ENCODE results near the gene CIAO2B. TPM values are rescaled to one million over a fixed set of nuclear protein-coding genes. Genes with fewer than 3 reads are reported as not detected.

The CIAO2B gene
- total RNA-seq, 2 experiments from 2014 or later, result 195 to 204 TPM

- no peak overlapping the region for H3K27ac Mint-ChIP-seq
- CTCF ChIA-PET, result no interaction called here
Observed at GRCh38 chr16:66917741-66918140, 16.5 kb downstream of the CIAO2B start.

GRCh38 chr16:66916518-66916917, 17.7 kb downstream of the CIAO2B start:
- no peaks in the 10 kb centered on the region for H3K4me1 Mint-ChIP-seq (ENCODE audit: low read depth)
- ChIA-PET CTCF (interaction anchor here (0.6 to 1.3 kb wide), 2 partner anchors 12 to 86 kb away, joined by 3 read pairs; partner anchors contain the start of gene NAE1), POLR2A (no interaction called here)
- H3K27me3 Mint-ChIP-seq, result peaks cover 8% of the 10 kb centered on the region
- H3K9me3 Mint-ChIP-seq, result no peaks in the 10 kb centered on the region
- no peak overlapping the region for H3K27ac Mint-ChIP-seq
- intact Hi-C loops (cut with micrococcal nuclease), result no loop called here
- H3K36me3 Mint-ChIP-seq, result no peaks in the 10 kb centered on the region
- no peak overlapping the region for H3K4me3 Mint-ChIP-seq
- DNase-seq, result no peak

More at GRCh38 chr16:66917741-66918140, 16.5 kb downstream of the CIAO2B start:
- Mint-ChIP-seq H3K4me1 (ENCODE audit: low read depth) (no peaks in the 10 kb centered on the region), H3K9me3 (no peaks in the 10 kb centered on the region), H3K36me3 (no peaks in the 10 kb centered on the region), H3K4me3 (no peak overlapping the region), H3K27me3 (peaks cover 8% of the 10 kb centered on the region)
- no peak for DNase-seq
- intact Hi-C loops (cut with micrococcal nuclease), result no loop called here
- POLR2A ChIA-PET, result no interaction called here

GRCh38 chr16:66915041-66915440, 19.2 kb downstream of the CIAO2B start:
- H3K4me1 Mint-ChIP-seq (ENCODE audit: low read depth), result no peaks in the 10 kb centered on the region
- intact Hi-C loops (cut with micrococcal nuclease), result no loop called here
- ChIA-PET CTCF (interaction anchor here (1.1 to 1.3 kb wide), 2 partner anchors 10 to 13 kb away, joined by 3 to 8 read pairs; no protein-coding TSS in a partner anchor), POLR2A (interaction anchor here (1.2 kb wide), 1 partner anchor 19 kb away, joined by 4 read pairs; the partner anchor contains the start of gene CIAO2B)
- H3K27ac Mint-ChIP-seq, result no peak overlapping the region
- no peak for DNase-seq
- no peak overlapping the region for H3K4me3 Mint-ChIP-seq
- H3K9me3 Mint-ChIP-seq, result no peaks in the 10 kb centered on the region
- H3K36me3 Mint-ChIP-seq, result no peaks in the 10 kb centered on the region
- H3K27me3 Mint-ChIP-seq, result peaks cover 4% of the 10 kb centered on the region

- Mint-ChIP-seq H3K9me3 (no peaks in the 10 kb centered on the region), H3K4me3 (no peak overlapping the region), H3K27ac (no peak overlapping the region), H3K4me1 (ENCODE audit: low read depth) (no peaks in the 10 kb centered on the region), H3K27me3 (peaks cover 1% of the 10 kb centered on the region), H3K36me3 (no peaks in the 10 kb centered on the region)
- POLR2A ChIA-PET, result interaction anchor here (1.2 kb wide), 1 partner anchor 20 kb away, joined by 4 read pairs; the partner anchor contains the start of gene CIAO2B
- no peak for DNase-seq
- CTCF ChIA-PET, result interaction anchor here (1.3 kb wide), 1 partner anchor 10 kb away, joined by 3 read pairs; no protein-coding TSS in a partner anchor
- intact Hi-C loops (cut with micrococcal nuclease), result no loop called here
Observed at GRCh38 chr16:66914541-66914940, 19.7 kb downstream of the CIAO2B start.

- no peak for DNase-seq
- POLR2A ChIA-PET, result no interaction called here
- no peaks in the 10 kb centered on the region for H3K9me3 Mint-ChIP-seq
- intact Hi-C loops (cut with micrococcal nuclease), result no loop called here
- CTCF ChIA-PET, result interaction anchor here (1.3 to 1.7 kb wide), 2 partner anchors 11 to 48 kb away, joined by 3 read pairs; partner anchors contain the start of gene CES3
- no peak overlapping the region for H3K4me3 Mint-ChIP-seq
- no peaks in the 10 kb centered on the region for H3K4me1 Mint-ChIP-seq (ENCODE audit: low read depth)
- no peak overlapping the region for H3K27ac Mint-ChIP-seq
- H3K27me3 Mint-ChIP-seq, result peaks cover 1% of the 10 kb centered on the region
- H3K36me3 Mint-ChIP-seq, result no peaks in the 10 kb centered on the region
Observed at GRCh38 chr16:66913711-66914110, 20.5 kb downstream of the CIAO2B start.

- Mint-ChIP-seq H3K36me3 (no peaks in the 10 kb centered on the region), H3K4me3 (no peak overlapping the region), H3K4me1 (ENCODE audit: low read depth) (no peaks in the 10 kb centered on the region), H3K27ac (no peak overlapping the region), H3K9me3 (no peaks in the 10 kb centered on the region), H3K27me3 (peaks cover 1% of the 10 kb centered on the region)
- POLR2A ChIA-PET, result no interaction called here
- CTCF ChIA-PET, result interaction anchor here (1.0 to 1.7 kb wide), 2 partner anchors 10 to 48 kb away, joined by 3 read pairs; partner anchors contain the start of gene CES3
- no peak for DNase-seq
- intact Hi-C loops (cut with micrococcal nuclease), result no loop called here
Observed at GRCh38 chr16:66913081-66913480, 21.1 kb downstream of the CIAO2B start.

GRCh38 chr16:66911801-66912200, 22.4 kb downstream of the CIAO2B start:
- POLR2A ChIA-PET, result no interaction called here
- Mint-ChIP-seq H3K27ac (no peak overlapping the region), H3K4me3 (no peak overlapping the region), H3K27me3 (peaks cover 1% of the 10 kb centered on the region), H3K9me3 (no peaks in the 10 kb centered on the region), H3K4me1 (ENCODE audit: low read depth) (no peaks in the 10 kb centered on the region), H3K36me3 (no peaks in the 10 kb centered on the region)
- intact Hi-C loops (cut with micrococcal nuclease), result no loop called here
- CTCF ChIA-PET, result interaction anchor here (0.9 to 3.4 kb wide), 2 partner anchors 9 to 17 kb away, joined by 3 to 18 read pairs; no protein-coding TSS in a partner anchor
- DNase-seq, result no peak

GRCh38 chr16:66911112-66911511, 23.1 kb downstream of the CIAO2B start:
- ChIA-PET CTCF (interaction anchor here (0.9 to 3.4 kb wide), 4 partner anchors 8 to 81 kb away, joined by 3 to 18 read pairs (median 10); partner anchors contain the start of genes CDH16 and NAE1), POLR2A (no interaction called here)
- intact Hi-C loops (cut with micrococcal nuclease), result no loop called here
- Mint-ChIP-seq H3K4me3 (no peak overlapping the region), H3K4me1 (ENCODE audit: low read depth) (peaks cover 2% of the 10 kb centered on the region), H3K9me3 (no peaks in the 10 kb centered on the region), H3K27me3 (peaks cover 1% of the 10 kb centered on the region), H3K36me3 (no peaks in the 10 kb centered on the region), H3K27ac (no peak overlapping the region)
- no peak for DNase-seq

GRCh38 chr16:66910175-66910940, 23.8 kb downstream of the CIAO2B start:
- no peak overlapping the region for H3K4me3 Mint-ChIP-seq
- H3K27me3 Mint-ChIP-seq, result no peaks in the 10 kb centered on the region
- intact Hi-C loops (cut with micrococcal nuclease), result no loop called here
- ChIA-PET CTCF (interaction anchor here (1.0 to 3.4 kb wide), 6 partner anchors 9 to 80 kb away, joined by 3 to 18 read pairs (median 5); partner anchors contain the start of genes CDH16 and NAE1), POLR2A (no interaction called here)
- no peaks in the 10 kb centered on the region for H3K9me3 Mint-ChIP-seq
- H3K27ac Mint-ChIP-seq, result no peak overlapping the region
- H3K4me1 Mint-ChIP-seq (ENCODE audit: low read depth), result peaks cover 6% of the 10 kb centered on the region
- no peak for DNase-seq
- H3K36me3 Mint-ChIP-seq, result no peaks in the 10 kb centered on the region

- Mint-ChIP-seq H3K27me3 (no peaks in the 10 kb centered on the region), H3K27ac (no peak overlapping the region), H3K4me3 (no peak overlapping the region), H3K36me3 (no peaks in the 10 kb centered on the region), H3K4me1 (ENCODE audit: low read depth) (peaks cover 6% of the 10 kb centered on the region), H3K9me3 (no peaks in the 10 kb centered on the region)
- no peak for DNase-seq
- intact Hi-C loops (cut with micrococcal nuclease), result no loop called here
- ChIA-PET CTCF (interaction anchor here (0.9 to 3.4 kb wide), 6 partner anchors 10 to 74 kb away, joined by 3 to 18 read pairs (median 5); partner anchors contain the start of gene CDH16), POLR2A (no interaction called here)
Observed at GRCh38 chr16:66908762-66909559, 25.2 kb downstream of the CIAO2B start.

- Mint-ChIP-seq H3K9me3 (no peaks in the 10 kb centered on the region), H3K4me1 (ENCODE audit: low read depth) (peaks cover 6% of the 10 kb centered on the region), H3K36me3 (no peaks in the 10 kb centered on the region), H3K27me3 (no peaks in the 10 kb centered on the region), H3K4me3 (no peak overlapping the region), H3K27ac (no peak overlapping the region)
- intact Hi-C loops (cut with micrococcal nuclease), result no loop called here
- POLR2A ChIA-PET, result no interaction called here
- no peak for DNase-seq
- CTCF ChIA-PET, result interaction anchor here (1.0 kb wide), 1 partner anchor 17 kb away, joined by 3 read pairs; no protein-coding TSS in a partner anchor
Observed at GRCh38 chr16:66908116-66908515, 26.1 kb downstream of the CIAO2B start.
